PC-3 (cell line): ENCODE data around the gene RAX. TPM values are rescaled to one million over a fixed set of nuclear protein-coding genes. Genes with fewer than 3 reads are reported as not detected.

ENCODE experiments used
- ATAC-seq: fragments of 200-7000 bp; cut with Tn5 transposase; 2 replicates; pipeline ENCODE4 v1.9.1; 2020; ENCODE audit warnings: mild to moderate bottlenecking, moderate library complexity
- BruUV-seq: library from RNA; stranded (reverse); fragments of 400-500 nt; replicated peaks from 2 replicates; lab custom pipeline; 2021; lab: Mats Ljungman, UMichigan
- CTCF ChIA-PET: fragments of 300-600 bp; sonication (Branson Sonifier 250); formaldehyde crosslinking; loops from one replicate; lab custom pipeline; 2022; ENCODE audit warnings: antibody characterized with exemption; lab: Charles Lee
- POLR2A ChIA-PET: fragments of 300-600 bp; sonication (Branson Sonifier 250); formaldehyde crosslinking; loops from one replicate; lab custom pipeline; 2022; ENCODE audit warnings: antibody characterized with exemption; ENCODE audit not compliant: unreplicated experiment; lab: Charles Lee
- DNase-seq: peaks from one replicate; pipeline ENCODE4 v3.0.0-alpha.2; 2015
- H2AFZ ChIP-seq: fragments of 300-600 bp; sonication (generic); 2 replicates; pipeline ENCODE4 v1.6.0; 2016; ENCODE audit warnings: antibody characterized with exemption, low read length
- H3F3A ChIP-seq: fragments of 300-600 bp; sonication (generic); one replicate; pipeline ENCODE4 v1.6.0; 2017; ENCODE audit warnings: antibody characterized with exemption, low read length, control low read depth, mild to moderate bottlenecking; ENCODE audit not compliant: unreplicated experiment
- H3K27ac ChIP-seq: fragments of 300-600 bp; sonication (generic); 2 replicates; pipeline ENCODE4 v1.5.1; 2016; ENCODE audit warnings: mild to moderate bottlenecking, low read length
- H3K27me3 ChIP-seq: fragments of 300-600 bp; sonication (generic); 2 replicates; pipeline ENCODE4 v1.6.1; 2016; ENCODE audit warnings: low read length, mixed read lengths
- H3K36me3 ChIP-seq: fragments of 300-600 bp; sonication (generic); 2 replicates; pipeline ENCODE4 v1.6.1; 2016; ENCODE audit warnings: low read depth, mixed run types, low read length, mixed read lengths
- H3K4me1 ChIP-seq: fragments of 300-600 bp; sonication (generic); 2 replicates; pipeline ENCODE4 v1.5.1; 2016; ENCODE audit warnings: low read length; ENCODE audit not compliant: insufficient read depth
- H3K4me2 ChIP-seq: fragments of 300-600 bp; sonication (generic); 2 replicates; pipeline ENCODE4 v1.6.0; 2016; ENCODE audit warnings: low read length
- H3K4me3 ChIP-seq: fragments of 300-600 bp; sonication (generic); 2 replicates; pipeline ENCODE4 v1.5.1; 2016; ENCODE audit warnings: mild to moderate bottlenecking, low read length, mixed read lengths
- H3K79me2 ChIP-seq: fragments of 300-600 bp; sonication (generic); 2 replicates; pipeline ENCODE4 v1.6.1; 2017; ENCODE audit warnings: low read length, mixed read lengths
- H3K9ac ChIP-seq: fragments of 300-600 bp; sonication (generic); 2 replicates; pipeline ENCODE4 v1.6.0; 2016; ENCODE audit warnings: mild to moderate bottlenecking, low read length
- H3K9me2 ChIP-seq: fragments of 300-600 bp; sonication (generic); replicated peaks from 2 replicates; pipeline ENCODE4 v1.6.1; 2016; ENCODE audit warnings: mixed run types, low read length, mixed read lengths
- H3K9me3 ChIP-seq: fragments of 300-600 bp; sonication (generic); 2 replicates; pipeline ENCODE4 v1.6.1; 2016; ENCODE audit warnings: low read length, mixed read lengths
- H4K20me1 ChIP-seq: fragments of 300-600 bp; sonication (generic); 2 replicates; pipeline ENCODE4 v1.6.1; 2016; ENCODE audit warnings: low read length, mixed read lengths
- CTCF ChIP-seq: fragments of 300-600 bp; sonication (generic); conservative IDR thresholded peaks from 2 replicates; pipeline ENCODE4 v1.5.1; 2017; ENCODE audit warnings: antibody characterized with exemption, low read depth, mild to moderate bottlenecking, low read length
- EZH2 ChIP-seq: fragments of 300-600 bp; sonication (generic); IDR thresholded peaks from one replicate; pipeline ENCODE4 v1.6.1; 2017; ENCODE audit warnings: antibody characterized with exemption, mild to moderate bottlenecking, low read length; ENCODE audit not compliant: unreplicated experiment
- EZH2phosphoT487 ChIP-seq: fragments of 300-600 bp; sonication (generic); IDR thresholded peaks from 2 replicates; pipeline ENCODE4 v1.6.1; 2018; ENCODE audit warnings: mild to moderate bottlenecking, antibody characterized with exemption, low read length, borderline replicate concordance
- intact Hi-C: fragments of 100-400 bp; cut with micrococcal nuclease; formaldehyde crosslinking; loops from 2 replicates; pipeline ENCODE4 v1.9.0; 2023
- total RNA-seq: library from RNA; depleted of rRNA; stranded (reverse); fragments of >200 nt; gene quantifications from 2 replicates; pipeline ENCODE4 v1.2.3, GENCODE V29; 2014

Gene RAX
- total RNA-seq, 1 experiment from 2014 or later = not detected

- Histone ChIP-seq H3K27ac (no peak overlapping the region), H3K4me1 (peaks cover 36% of the 10 kb centered on the region), H3K9me2 (no peaks in the 10 kb centered on the region), H3F3A (no peaks in the 10 kb centered on the region), H2AFZ (no peak overlapping the region), H3K4me2 (no peak overlapping the region), H3K9me3 (no peaks in the 10 kb centered on the region), H3K79me2 (no peaks in the 10 kb centered on the region), H3K9ac (no peak overlapping the region), H3K4me3 (no peak overlapping the region), H4K20me1 (no peaks in the 10 kb centered on the region), H3K27me3 (peaks cover 6% of the 10 kb centered on the region), H3K36me3 (no peaks in the 10 kb centered on the region)
- no peak for TF ChIP-seq CTCF
- TF ChIP-seq EZH2 = no peak
- TF ChIP-seq EZH2phosphoT487 = no peak
- ChIA-PET CTCF (no interaction called here), POLR2A (no interaction called here)
- no peak for DNase-seq
- no peak for ATAC-seq
- intact Hi-C loops = no loop called here
- BruUV-seq = no TSS peak
Measured at GRCh38 chr18:59298871-59299270, 25.6 kb upstream of the RAX start.

- intact Hi-C loops = no loop called here
- no peaks in the 10 kb centered on the region for H3K4me1 ChIP-seq
- peaks cover 33% of the 10 kb centered on the region for H3K27me3 ChIP-seq
- no peak overlapping the region for H3K27ac ChIP-seq
- no peak for DNase-seq
- H3K36me3 ChIP-seq = no peaks in the 10 kb centered on the region
- no peaks in the 10 kb centered on the region for H4K20me1 ChIP-seq
- no peaks in the 10 kb centered on the region for H3K9me3 ChIP-seq
- BruUV-seq = no TSS peak
- no peak overlapping the region for H2AFZ ChIP-seq
- TF ChIP-seq EZH2phosphoT487 (no peak), EZH2 (no peak), CTCF (no peak)
- no peak overlapping the region for H3K4me3 ChIP-seq
- CTCF ChIA-PET = no interaction called here
- no peak overlapping the region for H3K9ac ChIP-seq
- no peaks in the 10 kb centered on the region for H3F3A ChIP-seq
- ATAC-seq = no peak
- POLR2A ChIA-PET = no interaction called here
- no peaks in the 10 kb centered on the region for H3K79me2 ChIP-seq
- H3K9me2 ChIP-seq = no peaks in the 10 kb centered on the region
- H3K4me2 ChIP-seq = no peak overlapping the region
Measured at GRCh38 chr18:59293317-59293716, 20.1 kb upstream of the RAX start.

- H4K20me1 ChIP-seq = no peaks in the 10 kb centered on the region
- H3K27ac ChIP-seq = no peak overlapping the region
- no peak overlapping the region for H2AFZ ChIP-seq
- H3K27me3 ChIP-seq = peaks cover 10% of the 10 kb centered on the region
- no peak overlapping the region for H3K4me3 ChIP-seq
- ChIA-PET CTCF (no interaction called here), POLR2A (no interaction called here)
- H3K4me1 ChIP-seq = no peaks in the 10 kb centered on the region
- no peak for DNase-seq
- no peaks in the 10 kb centered on the region for H3K79me2 ChIP-seq
- no peaks in the 10 kb centered on the region for H3F3A ChIP-seq
- no peaks in the 10 kb centered on the region for H3K9me2 ChIP-seq
- intact Hi-C loops = no loop called here
- ATAC-seq = no peak
- no peaks in the 10 kb centered on the region for H3K9me3 ChIP-seq
- no peaks in the 10 kb centered on the region for H3K36me3 ChIP-seq
- no TSS peak for BruUV-seq
- no peak overlapping the region for H3K9ac ChIP-seq
- no peak for TF ChIP-seq EZH2phosphoT487
- TF ChIP-seq EZH2 = no peak
- no peak for TF ChIP-seq CTCF
- no peak overlapping the region for H3K4me2 ChIP-seq
Measured at GRCh38 chr18:59286341-59286740, 13.1 kb upstream of the RAX start.
